ENCODE data around the gene SSR4. TPM values are rescaled to one million over a fixed set of nuclear protein-coding genes. Genes with fewer than 3 reads are reported as not detected.
"Not testable (repeated sequence)": the region's sequence is repeated elsewhere in the genome, so short reads cannot be mapped to it uniquely, and the experiment has no call there.

SSR4 gene
- total and polyA plus RNA-seq, 2 donors: 257 to 328 TPM

- no peak for DNase-seq (ENCODE audit: low read depth in 6 of 9, low spot score in 9 of 9)
- WGBS: 97% methylated on average over 28 of the region's 28 CpGs
Measured at GRCh38 chrX:153806999-153807575, 12.6 kb downstream of the SSR4 start.

GRCh38 chrX:153807976-153808375 is 13.5 kb downstream of the SSR4 start:
- H3K27me3 ChIP-seq (ENCODE audit: control insufficient read depth in 2 of 2, insufficient read depth in 1 of 2, low read length in 1 of 2): peaks cover 0 to 15% of the 10 kb centered on the region in 2 donors
- WGBS: 98% methylated on average over 19 of the region's 19 CpGs
- no peak for DNase-seq (ENCODE audit: low read depth in 6 of 9, low spot score in 9 of 9)
- no peak overlapping the region for H3K4me3 ChIP-seq (ENCODE audit: low read length in 2 of 2)
- H3K9me3 ChIP-seq (ENCODE audit: control insufficient read depth in 2 of 2, insufficient read depth in 1 of 2, low read length in 1 of 2): no peaks in the 10 kb centered on the region
- no peaks in the 10 kb centered on the region for H3K4me1 ChIP-seq (ENCODE audit: control insufficient read depth in 2 of 2, insufficient read depth in 2 of 2, low read length in 2 of 2)
- H3K27ac ChIP-seq (ENCODE audit: low read depth in 1 of 2, low read length in 1 of 2): no peak overlapping the region
- H3K36me3 ChIP-seq (ENCODE audit: control insufficient read depth in 2 of 2, insufficient read depth in 2 of 2, low read length in 1 of 2): no peaks in the 10 kb centered on the region

More at GRCh38 chrX:153806999-153807575, 12.6 kb downstream of the SSR4 start:
- Histone ChIP-seq H3K9me3 (ENCODE audit: control insufficient read depth in 2 of 2, insufficient read depth in 1 of 2, low read length in 1 of 2) (no peaks in the 10 kb centered on the region), H3K4me3 (ENCODE audit: low read length in 2 of 2) (no peak overlapping the region), H3K36me3 (ENCODE audit: control insufficient read depth in 2 of 2, insufficient read depth in 2 of 2, low read length in 1 of 2) (no peaks in the 10 kb centered on the region), H3K4me1 (ENCODE audit: control insufficient read depth in 2 of 2, insufficient read depth in 2 of 2, low read length in 2 of 2) (peaks cover under 1 to 1% of the 10 kb centered on the region in 2 donors), H3K27me3 (ENCODE audit: control insufficient read depth in 2 of 2, insufficient read depth in 1 of 2, low read length in 1 of 2) (peaks cover 0 to 10% of the 10 kb centered on the region in 2 donors), H3K27ac (ENCODE audit: low read depth in 1 of 2, low read length in 1 of 2) (no peak overlapping the region)

GRCh38 chrX:153812220-153812619 is 17.8 kb downstream of the SSR4 start:
- 81% methylated on average over 14 of the region's 14 CpGs for WGBS
- Histone ChIP-seq H3K36me3 (ENCODE audit: control insufficient read depth in 2 of 2, insufficient read depth in 2 of 2, low read length in 1 of 2) (no peaks in the 10 kb centered on the region), H3K4me1 (ENCODE audit: control insufficient read depth in 2 of 2, insufficient read depth in 2 of 2, low read length in 2 of 2) (no peaks in the 10 kb centered on the region), H3K27ac (ENCODE audit: low read depth in 1 of 2, low read length in 1 of 2) (no peak overlapping the region), H3K9me3 (ENCODE audit: control insufficient read depth in 2 of 2, insufficient read depth in 1 of 2, low read length in 1 of 2) (no peaks in the 10 kb centered on the region), H3K27me3 (ENCODE audit: control insufficient read depth in 2 of 2, insufficient read depth in 1 of 2, low read length in 1 of 2) (peaks cover 0 to 29% of the 10 kb centered on the region in 2 donors), H3K4me3 (ENCODE audit: low read length in 2 of 2) (no peak overlapping the region)
- no peak for DNase-seq (ENCODE audit: low read depth in 6 of 9, low spot score in 9 of 9)

DNA sequence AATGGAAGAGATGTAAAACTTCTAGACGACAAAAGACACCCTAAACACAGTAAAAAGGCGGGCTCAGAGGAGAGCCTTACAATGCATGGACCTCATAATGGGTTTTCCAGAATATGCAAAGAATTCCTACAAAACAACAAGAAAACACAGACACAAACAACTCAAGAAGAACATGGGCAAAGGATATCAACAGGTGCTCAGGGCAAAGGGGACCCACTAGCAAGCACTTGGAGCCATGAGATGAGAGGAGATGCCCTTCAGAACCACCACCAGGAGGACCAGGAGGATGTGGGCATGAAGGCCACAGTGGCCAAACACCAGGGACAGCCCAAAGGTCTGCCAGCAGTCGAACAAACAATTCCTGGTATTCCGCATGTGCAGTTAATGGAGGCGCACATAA is 18.7 kb downstream of the SSR4 start:
- 95% methylated on average over 5 of the region's 5 CpGs for WGBS

DNA sequence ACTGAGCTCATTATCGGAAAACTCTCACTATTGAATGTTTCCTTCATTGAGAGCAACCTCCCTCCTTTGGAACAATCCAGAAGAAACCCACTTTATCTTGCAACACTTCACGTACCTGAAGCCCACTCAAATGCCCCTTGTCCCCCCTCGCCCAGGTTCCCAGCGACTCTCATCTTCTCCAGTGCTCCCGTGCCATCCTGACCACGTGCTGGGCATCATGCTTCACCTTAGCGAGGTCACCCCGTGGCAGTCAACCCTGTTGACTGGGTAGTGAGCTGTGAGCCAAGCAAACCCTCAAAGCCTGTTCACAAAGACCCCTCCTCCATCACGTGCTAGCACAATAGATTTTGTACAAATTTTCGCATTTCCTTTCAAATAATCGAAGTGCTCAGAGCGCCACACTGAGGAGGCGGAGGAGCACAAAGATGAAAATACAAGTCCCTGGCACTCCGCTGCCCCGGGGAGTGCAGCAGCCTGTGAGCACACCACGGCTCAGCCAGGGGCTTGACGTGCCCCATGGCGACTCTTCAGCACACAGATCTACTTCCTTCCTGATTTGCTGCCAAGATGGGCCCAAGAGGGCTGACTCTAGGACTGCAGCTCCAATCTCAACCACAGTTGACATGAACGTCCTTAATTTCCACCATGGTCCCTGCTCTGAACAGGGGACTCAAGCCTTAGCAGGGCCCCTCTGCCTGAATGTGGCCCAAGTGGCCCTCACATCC is 20.3 kb downstream of the SSR4 start:
- H3K27me3 ChIP-seq (ENCODE audit: control insufficient read depth in 2 of 2, insufficient read depth in 1 of 2, low read length in 1 of 2): peaks cover 0 to 53% of the 10 kb centered on the region in 2 donors
- H3K9me3 ChIP-seq (ENCODE audit: control insufficient read depth in 2 of 2, insufficient read depth in 1 of 2, low read length in 1 of 2): no peaks in the 10 kb centered on the region
- 66% methylated on average over 19 of the region's 19 CpGs for WGBS
- H3K27ac ChIP-seq (ENCODE audit: low read depth in 1 of 2, low read length in 1 of 2): no peak overlapping the region
- H3K36me3 ChIP-seq (ENCODE audit: control insufficient read depth in 2 of 2, insufficient read depth in 2 of 2, low read length in 1 of 2): no peaks in the 10 kb centered on the region
- DNase-seq (ENCODE audit: low read depth in 6 of 9, low spot score in 9 of 9): no peak
- H3K4me1 ChIP-seq (ENCODE audit: control insufficient read depth in 2 of 2, insufficient read depth in 2 of 2, low read length in 2 of 2): peaks cover 0 to 11% of the 10 kb centered on the region in 2 donors
- H3K4me3 ChIP-seq (ENCODE audit: low read length in 2 of 2): no peak overlapping the region

More for the DNA sequence above, 18.7 kb downstream of the SSR4 start:
- Histone ChIP-seq H3K27ac (ENCODE audit: low read depth in 1 of 2, low read length in 1 of 2) (no peak overlapping the region), H3K9me3 (ENCODE audit: control insufficient read depth in 2 of 2, insufficient read depth in 1 of 2, low read length in 1 of 2) (no peaks in the 10 kb centered on the region), H3K36me3 (ENCODE audit: control insufficient read depth in 2 of 2, insufficient read depth in 2 of 2, low read length in 1 of 2) (no peaks in the 10 kb centered on the region), H3K27me3 (ENCODE audit: control insufficient read depth in 2 of 2, insufficient read depth in 1 of 2, low read length in 1 of 2) (peaks cover 0 to 38% of the 10 kb centered on the region in 2 donors), H3K4me3 (ENCODE audit: low read length in 2 of 2) (no peak overlapping the region), H3K4me1 (ENCODE audit: control insufficient read depth in 2 of 2, insufficient read depth in 2 of 2, low read length in 2 of 2) (no peaks in the 10 kb centered on the region)
- no peak for DNase-seq (ENCODE audit: low read depth in 6 of 9, low spot score in 9 of 9)

DNA sequence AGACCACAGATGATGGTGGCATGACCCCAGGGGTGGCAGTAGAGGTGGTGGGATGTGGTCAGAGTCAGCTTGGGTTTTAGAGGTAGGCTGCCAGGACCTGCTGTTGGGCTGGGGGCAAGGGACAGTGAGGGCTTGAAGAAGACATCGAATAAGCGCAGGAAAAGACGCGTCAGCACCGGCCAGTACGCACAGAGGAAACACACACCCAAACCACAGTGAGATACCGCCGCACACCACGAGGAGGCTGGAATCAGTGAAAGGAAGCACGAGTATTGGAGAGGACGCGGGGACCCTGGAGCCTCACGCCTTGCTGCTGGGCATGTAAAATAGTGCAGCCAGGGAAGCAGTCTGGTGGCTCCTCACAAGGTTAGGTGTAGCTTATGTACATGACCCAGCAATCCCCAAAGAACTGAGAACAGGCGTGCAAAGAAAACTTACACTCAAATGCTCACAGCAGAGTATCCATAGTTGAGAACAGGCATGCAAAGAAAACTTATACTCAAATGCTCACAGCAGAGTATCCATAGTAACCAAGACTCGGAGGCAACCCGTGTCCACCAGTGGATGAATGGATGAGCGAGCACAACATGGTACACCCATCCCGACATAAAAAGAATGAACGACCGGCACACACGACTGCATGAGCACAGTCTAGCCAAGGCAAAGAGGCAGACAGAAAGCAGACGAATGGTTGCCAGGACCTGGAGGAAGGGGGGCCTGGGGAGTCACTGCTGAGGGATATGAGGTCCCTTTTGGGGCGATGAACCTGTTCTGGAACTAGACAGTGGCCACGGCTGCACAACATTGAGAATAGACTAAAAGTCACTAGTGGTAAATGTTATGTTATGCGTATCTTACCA is 22.6 kb downstream of the SSR4 start:
- no peak overlapping the region for H3K27ac ChIP-seq (ENCODE audit: low read depth in 1 of 2, low read length in 1 of 2)
- H3K27me3 ChIP-seq (ENCODE audit: control insufficient read depth in 2 of 2, insufficient read depth in 1 of 2, low read length in 1 of 2): peaks cover 0 to 52% of the 10 kb centered on the region in 2 donors
- peaks cover 0 to 24% of the 10 kb centered on the region in 2 donors for H3K4me1 ChIP-seq (ENCODE audit: control insufficient read depth in 2 of 2, insufficient read depth in 2 of 2, low read length in 2 of 2)
- 49% methylated on average over 25 of the region's 25 CpGs for WGBS
- H3K9me3 ChIP-seq (ENCODE audit: control insufficient read depth in 2 of 2, insufficient read depth in 1 of 2, low read length in 1 of 2): no peaks in the 10 kb centered on the region
- no peak overlapping the region for H3K4me3 ChIP-seq (ENCODE audit: low read length in 2 of 2)
- no peaks in the 10 kb centered on the region for H3K36me3 ChIP-seq (ENCODE audit: control insufficient read depth in 2 of 2, insufficient read depth in 2 of 2, low read length in 1 of 2)
- no peak for DNase-seq (ENCODE audit: low read depth in 6 of 9, low spot score in 9 of 9)

DNA sequence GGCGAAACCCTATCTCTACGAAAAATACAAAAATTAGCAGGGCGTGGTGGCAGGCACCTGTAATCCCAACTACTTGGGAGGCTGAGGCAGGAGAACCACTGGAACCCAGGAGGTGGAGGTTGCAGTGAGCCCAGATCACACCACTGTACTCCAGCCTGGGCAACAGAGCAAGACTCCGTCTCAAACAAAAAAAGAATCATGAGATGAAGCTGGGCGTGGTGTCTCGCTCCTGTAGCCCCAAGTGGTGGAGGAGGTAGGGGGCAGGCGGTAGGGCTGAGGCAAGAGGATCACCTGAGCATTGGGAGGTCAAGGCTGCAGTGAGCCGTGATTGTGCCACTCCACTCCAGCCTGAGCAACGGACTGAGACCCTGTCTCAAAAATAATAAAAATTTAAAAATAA is 23.6 kb downstream of the SSR4 start:
- Histone ChIP-seq H3K27me3 (ENCODE audit: control insufficient read depth in 2 of 2, insufficient read depth in 1 of 2, low read length in 1 of 2) (peaks cover 0 to 45% of the 10 kb centered on the region in 2 donors), H3K4me1 (ENCODE audit: control insufficient read depth in 2 of 2, insufficient read depth in 2 of 2, low read length in 2 of 2) (peaks cover 0 to 24% of the 10 kb centered on the region in 2 donors)
- not testable (repeated sequence) for H3K27ac ChIP-seq (ENCODE audit: low read depth in 1 of 2, low read length in 1 of 2); H3K4me3 ChIP-seq (ENCODE audit: low read length in 2 of 2); H3K9me3 ChIP-seq (ENCODE audit: control insufficient read depth in 2 of 2, insufficient read depth in 1 of 2, low read length in 1 of 2); H3K36me3 ChIP-seq (ENCODE audit: control insufficient read depth in 2 of 2, insufficient read depth in 2 of 2, low read length in 1 of 2); DNase-seq (ENCODE audit: low read depth in 6 of 9, low spot score in 9 of 9)
- WGBS: 99% methylated on average over 9 of the region's 9 CpGs

GRCh38 chrX:153818571-153819383 is 24.3 kb downstream of the SSR4 start:
- H3K36me3 ChIP-seq (ENCODE audit: control insufficient read depth in 2 of 2, insufficient read depth in 2 of 2, low read length in 1 of 2): no peaks in the 10 kb centered on the region
- no peak overlapping the region for H3K27ac ChIP-seq (ENCODE audit: low read depth in 1 of 2, low read length in 1 of 2)
- peak overlapping the region; percentile 20 to 44 for H3K4me3 ChIP-seq (ENCODE audit: low read length in 2 of 2)
- H3K4me1 ChIP-seq (ENCODE audit: control insufficient read depth in 2 of 2, insufficient read depth in 2 of 2, low read length in 2 of 2): peaks cover 0 to 24% of the 10 kb centered on the region in 2 donors
- 12% methylated on average over 63 of the region's 67 CpGs for WGBS
- DNase-seq (ENCODE audit: low read depth in 6 of 9, low spot score in 9 of 9): peak in 5 of 9 donors; percentile 14 to 56 (median 40)
- H3K27me3 ChIP-seq (ENCODE audit: control insufficient read depth in 2 of 2, insufficient read depth in 1 of 2, low read length in 1 of 2): peaks cover 0 to 48% of the 10 kb centered on the region in 2 donors
- H3K9me3 ChIP-seq (ENCODE audit: control insufficient read depth in 2 of 2, insufficient read depth in 1 of 2, low read length in 1 of 2): no peaks in the 10 kb centered on the region
